AG09309 (cell line): ENCODE data around the gene GBA3.

Source experiments
- DNase-seq: peaks from one replicate; pipeline ENCODE4 v3.0.0-alpha.2; 2010; ENCODE audit warnings: low read depth
- H3K4me3 ChIP-seq: 2 replicates; pipeline ENCODE4 v1.5.1; 2011; ENCODE audit warnings: mild to moderate bottlenecking, low read depth, low read length, moderate library complexity; ENCODE audit not compliant: control insufficient read depth
- CTCF ChIP-seq: IDR thresholded peaks from 2 replicates; pipeline ENCODE4 v1.5.1; 2011; ENCODE audit warnings: mild to moderate bottlenecking, low read depth, low read length, inconsistent platforms; ENCODE audit not compliant: insufficient read depth, control insufficient read depth; ENCODE audit errors: missing control alignments

The GBA3 gene

GRCh38 chr4:22745234-22745633, 52.5 kb downstream of the GBA3 start:
- DNase-seq: no peak
- H3K4me3 ChIP-seq: no peak overlapping the region
- TF ChIP-seq CTCF: no peak

GRCh38 chr4:22754116-22754515, 61.4 kb downstream of the GBA3 start:
- no peak overlapping the region for H3K4me3 ChIP-seq
- no peak for TF ChIP-seq CTCF
- no peak for DNase-seq

GRCh38 chr4:22762548-22762947, 69.8 kb downstream of the GBA3 start:
- TF ChIP-seq CTCF: no peak
- no peak for DNase-seq
- H3K4me3 ChIP-seq: no peak overlapping the region

- H3K4me3 ChIP-seq: no peak overlapping the region
- no peak for TF ChIP-seq CTCF
- no peak for DNase-seq
These were observed 71.4 kb downstream of the GBA3 start for GRCh38 chr4:22764183-22764582.

GRCh38 chr4:22766068-22766467, 73.3 kb downstream of the GBA3 start:
- DNase-seq: no peak
- TF ChIP-seq CTCF: no peak
- no peak overlapping the region for H3K4me3 ChIP-seq

GRCh38 chr4:22778547-22779163, 85.9 kb downstream of the GBA3 start:
- DNase-seq: no peak
- no peak overlapping the region for H3K4me3 ChIP-seq

More at GRCh38 chr4:22778547-22779163, 85.9 kb downstream of the GBA3 start:
- TF ChIP-seq CTCF: no peak
